ENCODE measurements around the gene AACS.

- no peak for TF ChIP-seq CTCF (IDR thresholded peaks at IDR 0.05)
- no peak for TF ChIP-seq POLR2A (IDR thresholded peaks at IDR 0.05)
- TF ChIP-seq EP300 (IDR thresholded peaks at IDR 0.05), result no peak
Measured at GRCh38 chr12:125057708-125058107, 7.5 kb upstream of the AACS start.

Data from tibial nerve (tissue), 4 donors.